ENCODE results near the gene HSP90AB1. TPM values are rescaled to one million over a fixed set of nuclear protein-coding genes. Genes with fewer than 3 reads are reported as not detected.

HSP90AB1 gene
- total RNA-seq, 1 donor from 2014 or later = 1,294 TPM

DNA sequence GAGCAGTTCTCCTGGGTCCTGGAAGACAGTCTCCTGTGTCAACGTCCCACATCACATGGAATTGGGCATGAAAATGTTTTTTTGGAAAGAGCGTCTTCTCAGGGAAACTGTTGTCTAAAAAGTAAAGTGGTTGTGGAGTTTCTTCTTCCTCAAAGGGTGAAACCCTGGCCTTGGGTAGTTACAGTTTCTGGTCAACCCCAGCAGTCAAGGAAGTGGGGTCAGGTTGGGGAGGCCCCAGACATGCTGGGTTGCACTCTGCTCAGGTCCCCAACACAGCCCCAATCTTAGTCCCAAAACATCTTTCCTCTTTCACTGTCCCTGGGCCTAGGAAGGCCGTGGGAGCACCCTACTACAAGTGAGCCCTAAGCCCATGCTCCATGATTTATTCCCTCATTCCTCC is 19.4 kb downstream of the HSP90AB1 start:
- no peak for DNase-seq (ENCODE audit: low read depth)
- Histone ChIP-seq H3K4me3 (ENCODE audit: low read depth, low read length) (no peak overlapping the region), H3K27me3 (ENCODE audit: control insufficient read depth, insufficient read depth, low read length) (peaks cover 28% of the 10 kb centered on the region), H3K36me3 (ENCODE audit: control insufficient read depth, insufficient read depth, low read length) (no peaks in the 10 kb centered on the region)
- TF ChIP-seq, protein P1, sequence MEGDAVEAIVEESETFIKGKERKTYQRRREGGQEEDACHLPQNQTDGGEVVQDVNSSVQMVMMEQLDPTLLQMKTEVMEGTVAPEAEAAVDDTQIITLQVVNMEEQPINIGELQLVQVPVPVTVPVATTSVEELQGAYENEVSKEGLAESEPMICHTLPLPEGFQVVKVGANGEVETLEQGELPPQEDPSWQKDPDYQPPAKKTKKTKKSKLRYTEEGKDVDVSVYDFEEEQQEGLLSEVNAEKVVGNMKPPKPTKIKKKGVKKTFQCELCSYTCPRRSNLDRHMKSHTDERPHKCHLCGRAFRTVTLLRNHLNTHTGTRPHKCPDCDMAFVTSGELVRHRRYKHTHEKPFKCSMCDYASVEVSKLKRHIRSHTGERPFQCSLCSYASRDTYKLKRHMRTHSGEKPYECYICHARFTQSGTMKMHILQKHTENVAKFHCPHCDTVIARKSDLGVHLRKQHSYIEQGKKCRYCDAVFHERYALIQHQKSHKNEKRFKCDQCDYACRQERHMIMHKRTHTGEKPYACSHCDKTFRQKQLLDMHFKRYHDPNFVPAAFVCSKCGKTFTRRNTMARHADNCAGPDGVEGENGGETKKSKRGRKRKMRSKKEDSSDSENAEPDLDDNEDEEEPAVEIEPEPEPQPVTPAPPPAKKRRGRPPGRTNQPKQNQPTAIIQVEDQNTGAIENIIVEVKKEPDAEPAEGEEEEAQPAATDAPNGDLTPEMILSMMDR (IDR thresholded peaks at IDR 0.05; ENCODE audit: insufficient read depth, low read length, poor library complexity, severe bottlenecking) = no peak

GRCh38 chr6:44267252-44267651 is 20.4 kb downstream of the HSP90AB1 start:
- DNase-seq (ENCODE audit: low read depth) = no peak
- no peaks in the 10 kb centered on the region for H3K36me3 ChIP-seq (ENCODE audit: control insufficient read depth, insufficient read depth, low read length)
- TF ChIP-seq, protein P1 (IDR thresholded peaks at IDR 0.05; ENCODE audit: insufficient read depth, low read length, poor library complexity, severe bottlenecking) = no peak
- H3K27me3 ChIP-seq (ENCODE audit: control insufficient read depth, insufficient read depth, low read length) = peaks cover 37% of the 10 kb centered on the region
- no peak overlapping the region for H3K4me3 ChIP-seq (ENCODE audit: low read depth, low read length)

GRCh38 chr6:44268095-44268628 is 21.3 kb downstream of the HSP90AB1 start:
- no peak for DNase-seq (ENCODE audit: low read depth)

GRCh38 chr6:44269178-44269920 is 22.4 kb downstream of the HSP90AB1 start:
- TF ChIP-seq, protein P1 (IDR thresholded peaks at IDR 0.05; ENCODE audit: insufficient read depth, low read length, poor library complexity, severe bottlenecking) = no peak
- Histone ChIP-seq H3K27me3 (ENCODE audit: control insufficient read depth, insufficient read depth, low read length) (peaks cover 50% of the 10 kb centered on the region), H3K36me3 (ENCODE audit: control insufficient read depth, insufficient read depth, low read length) (no peaks in the 10 kb centered on the region), H3K4me3 (ENCODE audit: low read depth, low read length) (no peak overlapping the region)
- DNase-seq (ENCODE audit: low read depth) = no peak

More at GRCh38 chr6:44268095-44268628, 21.3 kb downstream of the HSP90AB1 start:
- TF ChIP-seq, protein P1 (IDR thresholded peaks at IDR 0.05; ENCODE audit: insufficient read depth, low read length, poor library complexity, severe bottlenecking) = peak; percentile 93
- H3K4me3 ChIP-seq (ENCODE audit: low read depth, low read length) = no peak overlapping the region
- H3K36me3 ChIP-seq (ENCODE audit: control insufficient read depth, insufficient read depth, low read length) = no peaks in the 10 kb centered on the region
- H3K27me3 ChIP-seq (ENCODE audit: control insufficient read depth, insufficient read depth, low read length) = peaks cover 46% of the 10 kb centered on the region

- peaks cover 53% of the 10 kb centered on the region for H3K27me3 ChIP-seq (ENCODE audit: control insufficient read depth, insufficient read depth, low read length)
- H3K4me3 ChIP-seq (ENCODE audit: low read depth, low read length) = no peak within 1 kb of the TSS
- DNase-seq (ENCODE audit: low read depth) = no peak
- no peaks in the 10 kb centered on the region for H3K36me3 ChIP-seq (ENCODE audit: control insufficient read depth, insufficient read depth, low read length)
- TF ChIP-seq, protein P1 (IDR thresholded peaks at IDR 0.05; ENCODE audit: insufficient read depth, low read length, poor library complexity, severe bottlenecking) = no peak
Measured at GRCh38 chr6:44269921-44270525, 23.1 kb downstream of the HSP90AB1 start, which contains the start of gene TMEM151B. Gene TMEM151B (plus strand): TSS chr6:44270450. CDS start chr6:44270743, 293 bp downstream.

Data from kidney epithelial cell (primary cell).